Nephron (organoid): ENCODE results near the gene ARMH1.

Experiments used
- H3K27ac Mint-ChIP-seq, 3 experiments: 2 replicates each; pipeline ENCODE4 v1.8.0; 2020; ENCODE audit warnings: mixed read lengths in 3 of 3, mild to moderate bottlenecking in 2 of 3, moderate library complexity in 1 of 3
- H3K27me3 Mint-ChIP-seq: 2 replicates; pipeline ENCODE4 v1.8.0; 2021; ENCODE audit warnings: low read depth, mild to moderate bottlenecking, moderate library complexity, mixed read lengths
- H3K36me3 Mint-ChIP-seq: 2 replicates; pipeline ENCODE4 v1.8.0; 2020; ENCODE audit warnings: low read depth, mixed read lengths
- H3K4me1 Mint-ChIP-seq: 2 replicates; pipeline ENCODE4 v1.8.0; 2020; ENCODE audit warnings: mixed read lengths
- H3K4me3 Mint-ChIP-seq, 3 experiments: 2 replicates each; pipeline ENCODE4 v1.8.0; 2020; ENCODE audit warnings: mild to moderate bottlenecking in 3 of 3, mixed read lengths in 3 of 3, moderate library complexity in 2 of 3
- H3K9me3 Mint-ChIP-seq: 2 replicates; pipeline ENCODE4 v1.8.0; 2020; ENCODE audit warnings: mixed read lengths
- CTCF ChIP-seq, 3 experiments: fragments of 200-600 bp; sonication (generic); IDR thresholded peaks; one replicate each; pipeline ENCODE4 v1.5.0; 2021; ENCODE audit warnings: antibody characterized with exemption in 3 of 3; ENCODE audit not compliant: unreplicated experiment in 3 of 3

Gene ARMH1

GRCh38 chr1:44673675-44674112, 820 bp upstream of the ARMH1 start:
- Mint-ChIP-seq H3K36me3 (peaks cover 4% of the 10 kb centered on the region), H3K27ac (peak overlapping the region; percentile 50 to 87 (median 79)), H3K4me1 (peaks cover 28% of the 10 kb centered on the region), H3K27me3 (no peaks in the 10 kb centered on the region), H3K9me3 (no peaks in the 10 kb centered on the region), H3K4me3 (peak overlapping the region; percentile 85 to 94 (median 87))
- no peak for TF ChIP-seq CTCF (IDR thresholded peaks at IDR 0.05; ENCODE audit: unreplicated experiment in 3 of 3)

- Mint-ChIP-seq H3K27me3 (no peaks in the 10 kb centered on the region), H3K4me3 (peak overlapping the region; percentile 85 to 94 (median 87)), H3K4me1 (peaks cover 28% of the 10 kb centered on the region), H3K36me3 (peaks cover 7% of the 10 kb centered on the region), H3K9me3 (no peaks in the 10 kb centered on the region), H3K27ac (peak overlapping the region in 2 of 3 experiments; percentile 50 to 87)
- no peak for TF ChIP-seq CTCF (IDR thresholded peaks at IDR 0.05; ENCODE audit: unreplicated experiment in 3 of 3)
These were observed 672 bp downstream of the ARMH1 start for GRCh38 chr1:44675186-44675585.

DNA sequence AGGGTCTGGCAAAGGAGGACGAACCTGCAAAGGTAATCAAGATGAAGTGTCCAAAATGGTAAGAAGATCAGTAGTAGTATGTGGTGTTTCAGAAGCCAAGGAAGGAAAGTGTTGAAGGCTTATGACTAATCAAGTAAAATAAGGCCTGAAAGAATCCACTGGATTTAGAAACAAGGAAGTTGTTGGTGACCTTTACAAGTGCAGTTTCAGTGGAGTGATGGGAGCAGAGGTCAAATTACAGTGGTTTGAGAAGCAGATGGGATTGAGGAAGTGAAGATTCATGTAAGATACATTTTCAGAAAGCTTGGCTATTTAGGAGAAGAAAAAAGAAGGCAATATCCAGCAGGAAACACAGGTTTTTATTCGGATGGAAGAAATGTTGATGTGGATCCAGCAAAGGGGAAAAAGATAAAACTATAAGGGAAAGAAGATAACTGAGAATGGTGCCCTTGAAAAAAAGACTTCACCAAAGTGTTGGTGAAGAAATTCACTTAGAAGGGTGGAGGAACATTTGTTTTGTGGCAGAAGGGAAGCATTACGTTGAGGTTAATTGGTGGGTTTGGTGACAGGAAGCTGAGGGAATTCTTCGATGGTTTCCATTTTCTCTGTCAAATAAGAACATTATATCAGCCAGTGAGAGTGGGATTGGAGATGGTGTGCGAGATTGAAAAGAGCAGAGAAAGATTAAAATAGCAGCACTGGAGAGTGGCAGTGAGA, 2.1 kb downstream of the ARMH1 start:
- Mint-ChIP-seq H3K27ac (no peak overlapping the region), H3K4me1 (peaks cover 28% of the 10 kb centered on the region), H3K27me3 (peaks cover 8% of the 10 kb centered on the region), H3K4me3 (no peak overlapping the region), H3K36me3 (peaks cover 9% of the 10 kb centered on the region), H3K9me3 (no peaks in the 10 kb centered on the region)
- TF ChIP-seq CTCF (IDR thresholded peaks at IDR 0.05; ENCODE audit: unreplicated experiment in 3 of 3): no peak

DNA sequence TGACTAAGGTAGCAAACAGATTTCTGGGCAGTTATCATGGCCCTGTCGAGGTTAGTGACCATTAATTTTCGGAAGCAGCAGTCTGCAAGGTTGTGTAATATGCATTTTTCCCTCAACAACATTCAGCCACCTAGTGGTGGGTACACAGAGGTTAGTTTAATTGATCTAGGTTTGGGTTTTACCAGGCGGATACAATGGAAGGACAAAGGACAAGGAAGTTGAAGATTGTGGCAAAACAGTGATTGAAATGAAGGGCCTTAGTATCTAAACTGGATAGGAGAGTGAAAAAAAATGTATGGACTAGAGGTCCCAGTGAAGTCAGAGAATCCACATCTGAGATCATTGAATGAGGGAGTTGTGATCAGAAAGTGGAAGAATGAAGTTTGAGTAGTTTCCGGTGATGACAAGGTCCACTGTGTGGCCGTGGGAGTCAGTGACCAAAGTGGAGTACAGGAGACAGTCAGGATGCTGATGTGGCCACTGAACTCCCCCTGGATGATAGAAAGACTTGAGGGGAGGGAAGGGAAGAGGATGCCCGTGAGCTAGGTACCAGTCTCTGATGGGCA, 2.8 kb downstream of the ARMH1 start:
- TF ChIP-seq CTCF (IDR thresholded peaks at IDR 0.05; ENCODE audit: unreplicated experiment in 3 of 3): peak; percentile 19 to 32 (median 27)
- H3K27ac Mint-ChIP-seq: no peak overlapping the region
- H3K27me3 Mint-ChIP-seq: peaks cover 9% of the 10 kb centered on the region
- no peaks in the 10 kb centered on the region for H3K9me3 Mint-ChIP-seq
- H3K4me3 Mint-ChIP-seq: no peak overlapping the region
- peaks cover 9% of the 10 kb centered on the region for H3K36me3 Mint-ChIP-seq
- H3K4me1 Mint-ChIP-seq: peaks cover 26% of the 10 kb centered on the region

- Mint-ChIP-seq H3K27ac (no peak overlapping the region), H3K9me3 (no peaks in the 10 kb centered on the region), H3K36me3 (peaks cover 13% of the 10 kb centered on the region), H3K4me3 (no peak overlapping the region), H3K27me3 (peaks cover 9% of the 10 kb centered on the region), H3K4me1 (peaks cover 20% of the 10 kb centered on the region)
- no peak for TF ChIP-seq CTCF (IDR thresholded peaks at IDR 0.05; ENCODE audit: unreplicated experiment in 3 of 3)
These were observed 3.6 kb downstream of the ARMH1 start for GRCh38 chr1:44678120-44678519.

GRCh38 chr1:44678626-44679025, 4.1 kb downstream of the ARMH1 start:
- peaks cover 9% of the 10 kb centered on the region for H3K27me3 Mint-ChIP-seq
- peaks cover 13% of the 10 kb centered on the region for H3K36me3 Mint-ChIP-seq
- H3K9me3 Mint-ChIP-seq: no peaks in the 10 kb centered on the region
- H3K4me1 Mint-ChIP-seq: peaks cover 15% of the 10 kb centered on the region
- no peak for TF ChIP-seq CTCF (IDR thresholded peaks at IDR 0.05; ENCODE audit: unreplicated experiment in 3 of 3)
- H3K27ac Mint-ChIP-seq: no peak overlapping the region
- no peak overlapping the region for H3K4me3 Mint-ChIP-seq
